GM21619 (cell line): ENCODE measurements around the gene PCSK1.

ENCODE experiments used
- ATAC-seq: cut with Tn5 transposase; IDR thresholded peaks from one replicate; pipeline ENCODE4 v1.9.1; 2021; ENCODE audit not compliant: unreplicated experiment

Gene PCSK1

DNA sequence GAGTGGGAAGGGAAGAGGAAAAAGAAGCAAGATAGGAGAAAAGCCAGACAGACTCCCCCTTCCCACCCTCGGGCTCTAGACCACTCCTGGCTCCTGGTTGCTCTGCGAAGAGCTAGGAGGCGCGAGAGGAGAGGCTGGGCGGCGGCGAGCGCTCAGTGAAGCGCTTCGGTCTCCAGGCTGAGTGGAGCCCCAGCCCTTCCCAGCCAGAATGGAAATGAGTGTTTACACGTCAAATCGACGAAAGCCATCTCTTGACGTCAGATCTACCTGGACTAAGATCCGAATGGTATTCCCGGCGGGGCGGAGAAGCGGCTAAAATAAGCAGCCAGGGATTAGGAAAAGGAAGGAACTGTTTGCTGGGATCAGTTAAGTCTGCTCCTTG lies at the start of gene PCSK1:
TSS of gene PCSK1 (minus strand) at position 183 of the 382 bp plus-strand sequence. CDS start 206 bp downstream, outside the sequence.
- ATAC-seq = no peak

DNA sequence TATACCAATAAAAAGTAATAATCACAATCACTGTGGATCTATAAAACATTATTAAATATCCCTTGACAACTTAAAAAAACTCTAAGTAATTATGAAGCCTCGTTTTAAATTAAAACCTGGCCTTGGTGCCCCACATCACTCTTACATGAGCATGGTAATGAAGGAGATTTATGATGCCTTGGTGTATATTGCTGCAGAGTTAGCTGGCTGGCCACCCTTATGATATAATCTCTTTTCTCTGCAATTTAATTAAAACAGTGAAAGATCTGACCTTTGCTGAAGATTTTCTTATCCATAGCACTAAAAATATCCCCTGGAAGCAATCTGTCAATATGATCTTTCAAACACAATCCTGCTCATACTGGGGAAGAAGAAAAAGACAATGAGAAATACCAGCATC lies 48.8 kb upstream of the PCSK1 start:
- no peak for ATAC-seq

DNA sequence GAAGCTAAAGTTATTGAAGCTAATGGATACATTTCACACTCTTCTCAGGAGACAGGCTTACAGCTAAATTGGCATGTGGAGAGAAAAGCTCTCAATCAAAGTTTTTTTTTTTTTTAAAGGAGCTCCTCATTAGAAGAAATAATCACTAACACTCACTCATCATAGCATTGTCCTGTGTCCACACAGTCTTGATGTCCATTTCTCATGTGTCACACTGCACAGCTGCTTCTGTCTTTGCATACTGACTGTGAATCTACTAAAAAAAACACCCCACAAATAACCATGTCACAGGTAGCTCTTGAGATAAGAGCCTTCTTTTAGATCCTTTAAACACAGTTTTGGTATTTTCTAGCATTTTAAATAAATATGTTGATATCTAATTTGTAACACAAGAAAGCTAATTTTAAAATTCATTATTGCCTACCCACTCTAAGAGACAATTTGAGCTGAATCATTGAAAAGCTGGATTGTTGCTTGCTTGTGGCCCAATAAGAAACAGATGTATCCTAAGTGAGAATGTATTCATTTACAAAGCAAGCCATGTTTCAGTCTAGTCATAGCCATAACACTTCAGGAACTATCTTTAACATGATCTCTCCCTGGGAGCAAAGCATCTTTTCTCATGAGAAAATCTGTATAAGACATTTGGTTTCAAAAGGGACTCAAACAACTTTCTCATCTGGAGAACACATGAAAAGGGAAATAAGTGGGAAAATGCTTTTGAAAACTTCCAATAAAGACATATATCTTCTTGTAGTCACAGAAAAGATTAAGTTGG lies 48.1 kb upstream of the PCSK1 start:
- no peak for ATAC-seq

DNA sequence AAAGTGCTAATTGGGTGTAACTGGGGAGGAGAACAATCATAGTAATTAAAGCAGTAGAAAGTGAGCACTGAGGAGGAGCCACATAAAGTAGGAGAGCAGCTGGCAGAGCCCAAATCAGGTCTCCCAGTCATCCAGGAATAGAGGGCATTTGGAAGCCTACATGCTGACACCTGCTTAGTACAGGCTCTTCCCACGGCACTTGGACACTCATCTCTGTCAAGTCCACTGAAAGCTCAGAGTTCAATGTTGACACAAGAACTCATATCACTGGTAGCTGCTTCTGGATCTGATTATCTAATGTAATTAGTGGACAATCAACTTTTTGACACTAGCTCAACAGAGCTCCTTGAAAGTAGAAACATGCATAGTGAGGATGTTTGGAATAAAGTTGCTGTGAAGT lies 45.9 kb upstream of the PCSK1 start:
- no peak for ATAC-seq

DNA sequence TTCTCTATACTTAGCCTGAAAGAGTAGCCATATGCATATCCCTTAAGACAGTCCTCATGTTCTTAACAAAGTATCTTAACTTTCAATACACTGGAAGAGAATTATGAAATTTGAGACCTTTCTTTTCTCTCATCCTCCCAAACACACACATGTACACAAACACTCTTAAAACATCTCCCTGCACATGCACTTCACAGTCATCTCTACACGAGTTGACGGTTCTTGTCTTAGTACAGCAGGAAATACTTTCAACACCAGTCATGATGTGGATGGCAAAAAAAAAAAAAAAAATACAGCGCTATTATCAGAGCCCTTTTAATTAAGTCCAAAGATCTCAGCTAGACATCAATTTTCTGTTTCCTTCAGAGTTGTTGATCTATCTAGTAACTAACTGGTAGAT lies 43.6 kb upstream of the PCSK1 start:
- no peak for ATAC-seq

DNA sequence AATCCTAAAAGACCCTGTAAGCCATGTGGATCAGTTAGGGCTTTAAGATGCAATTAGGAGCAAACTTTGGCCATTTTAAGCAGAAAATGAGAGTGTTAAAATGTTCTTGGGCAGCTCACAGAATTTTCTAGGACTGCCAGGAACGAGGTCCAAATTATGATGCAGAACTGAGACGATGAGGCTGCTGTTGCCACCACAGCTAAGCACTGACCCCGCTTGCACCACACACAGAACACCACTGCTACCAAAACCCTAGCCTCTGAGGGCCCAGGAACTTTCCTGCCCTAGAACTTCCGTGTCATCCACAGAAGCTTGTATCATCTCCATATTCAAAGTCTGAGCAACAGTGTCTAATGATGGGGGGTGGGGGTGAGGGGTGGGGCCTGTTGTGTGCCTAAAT lies 41.0 kb upstream of the PCSK1 start:
- ATAC-seq = no peak

DNA sequence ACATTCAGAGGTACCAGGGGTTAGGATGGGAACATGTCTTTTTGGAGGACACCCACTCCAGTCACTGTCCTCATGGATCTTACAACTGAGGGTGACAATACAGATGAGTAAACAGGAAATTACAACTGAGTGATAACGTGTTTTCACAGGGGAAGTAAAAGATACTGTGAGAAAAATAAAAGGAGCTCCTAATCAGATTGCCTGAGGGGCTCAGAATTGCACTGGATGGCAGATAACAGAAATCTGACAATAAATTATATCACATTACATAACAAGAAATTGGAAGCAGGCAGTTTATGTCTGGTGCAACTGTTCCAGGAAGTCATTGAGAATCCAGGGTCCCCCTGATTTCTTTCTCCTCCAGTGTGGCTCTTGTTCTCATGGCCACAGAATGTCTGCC lies 40.1 kb upstream of the PCSK1 start:
- ATAC-seq = no peak

DNA sequence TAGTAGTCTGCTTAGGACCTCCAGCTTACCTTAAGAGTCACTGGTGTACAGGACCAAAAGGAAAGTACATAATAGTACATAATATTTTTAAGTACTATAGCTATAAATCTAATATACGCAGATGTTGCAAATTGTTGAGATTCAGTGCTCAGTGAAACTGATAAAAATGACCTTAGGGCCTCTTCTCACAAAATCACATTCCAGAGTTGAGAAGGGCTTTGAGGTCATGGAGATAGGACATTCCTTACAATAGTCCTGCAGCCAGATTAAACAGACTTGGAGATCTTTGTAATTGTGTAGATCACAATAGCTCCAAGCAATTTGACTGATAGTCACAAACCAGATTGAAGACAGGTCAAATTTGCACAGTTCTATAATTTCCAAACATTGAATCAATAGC lies 37.7 kb upstream of the PCSK1 start:
- ATAC-seq = no peak

DNA sequence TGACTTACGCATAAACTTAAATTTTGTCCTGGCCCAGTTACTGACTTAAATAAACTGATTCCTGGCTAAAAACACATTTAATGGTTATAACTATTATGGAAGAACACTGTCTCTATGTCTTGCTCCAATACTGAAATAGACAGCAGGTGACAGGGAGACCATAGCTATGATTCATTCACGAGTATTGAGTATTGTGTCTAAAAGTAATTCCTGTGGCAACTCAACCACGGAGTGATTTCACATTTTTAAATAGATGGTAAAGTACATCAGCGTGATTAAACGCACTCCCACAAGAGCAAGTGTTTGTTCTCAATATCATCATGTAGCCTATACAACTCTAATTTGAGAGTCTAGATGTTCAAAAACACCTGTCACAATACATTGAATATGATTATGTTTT lies 35.9 kb upstream of the PCSK1 start:
- ATAC-seq = no peak

DNA sequence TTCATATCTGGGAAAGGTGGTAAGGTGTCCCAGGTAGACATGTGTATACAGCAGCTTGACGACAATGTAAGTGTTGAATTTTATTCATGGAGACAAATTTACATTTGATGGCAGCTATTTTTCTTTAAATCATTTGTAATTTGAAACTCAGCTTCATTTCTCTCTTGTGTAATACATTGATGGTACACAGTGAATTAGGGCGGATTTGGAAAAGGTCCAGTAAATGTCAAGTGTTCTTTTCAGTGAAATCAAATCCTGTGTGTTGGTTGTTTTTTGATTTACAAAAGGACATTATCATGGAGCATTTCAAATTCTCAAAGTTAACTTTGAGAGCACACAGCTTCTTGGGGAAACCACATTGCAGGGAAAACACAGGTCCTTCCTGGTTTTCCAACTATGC lies 30.0 kb upstream of the PCSK1 start:
- ATAC-seq = no peak

DNA sequence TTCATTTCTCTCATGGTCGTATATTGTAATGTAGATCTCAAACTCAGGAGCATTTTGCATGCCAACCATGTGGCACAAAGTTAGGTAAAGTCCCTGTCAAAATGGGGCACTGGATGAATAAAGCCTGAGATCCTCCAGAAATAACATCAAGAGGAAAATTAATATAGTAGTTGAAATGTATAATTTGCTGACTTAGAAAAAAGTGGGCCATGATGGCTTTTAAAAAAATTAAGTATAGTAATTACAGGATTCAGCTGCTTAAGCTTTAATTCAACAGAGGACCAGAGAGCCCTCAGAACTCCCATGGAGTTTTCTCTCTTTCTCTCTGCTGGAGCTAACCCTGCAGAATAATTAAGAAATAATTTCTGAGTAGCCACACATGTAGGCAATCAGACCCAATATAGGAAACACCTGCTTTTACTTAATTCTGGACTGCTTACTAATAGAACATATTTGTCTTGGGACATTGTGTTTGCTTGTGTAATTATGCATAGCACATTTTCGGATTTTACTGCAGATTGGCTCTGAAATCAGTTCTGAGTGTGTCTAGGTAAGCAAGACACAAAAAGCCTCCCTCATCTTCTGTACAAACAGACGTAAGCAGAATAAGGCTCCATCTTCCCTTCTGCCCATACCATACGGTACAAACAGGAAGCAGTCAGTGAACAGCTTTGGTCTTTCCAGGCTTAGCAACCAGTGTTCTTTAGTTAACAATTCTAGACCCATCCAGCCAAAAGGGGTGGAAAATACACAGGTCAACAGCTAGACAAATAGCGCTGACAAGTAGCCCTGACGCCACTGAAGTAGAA lies 26.5 kb upstream of the PCSK1 start:
- no peak for ATAC-seq

DNA sequence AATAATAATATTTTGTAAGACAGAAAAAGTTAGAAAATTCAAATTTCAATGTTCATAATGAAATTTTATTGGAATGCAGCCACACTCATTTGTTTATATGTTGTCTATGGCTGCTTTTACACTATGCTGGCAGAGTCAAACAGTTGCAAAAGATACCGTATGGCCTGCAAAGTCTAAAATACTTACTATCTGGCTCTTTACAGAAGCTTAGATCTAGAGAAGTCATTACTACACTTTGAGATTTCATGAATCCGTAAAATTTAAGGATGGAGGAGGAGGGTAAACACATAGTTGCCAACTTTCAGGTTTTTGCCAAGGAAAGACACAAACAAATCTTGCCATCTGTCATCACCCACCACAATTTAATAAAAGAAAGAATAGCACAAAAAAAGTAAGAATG lies 25.1 kb upstream of the PCSK1 start:
- ATAC-seq = no peak

DNA sequence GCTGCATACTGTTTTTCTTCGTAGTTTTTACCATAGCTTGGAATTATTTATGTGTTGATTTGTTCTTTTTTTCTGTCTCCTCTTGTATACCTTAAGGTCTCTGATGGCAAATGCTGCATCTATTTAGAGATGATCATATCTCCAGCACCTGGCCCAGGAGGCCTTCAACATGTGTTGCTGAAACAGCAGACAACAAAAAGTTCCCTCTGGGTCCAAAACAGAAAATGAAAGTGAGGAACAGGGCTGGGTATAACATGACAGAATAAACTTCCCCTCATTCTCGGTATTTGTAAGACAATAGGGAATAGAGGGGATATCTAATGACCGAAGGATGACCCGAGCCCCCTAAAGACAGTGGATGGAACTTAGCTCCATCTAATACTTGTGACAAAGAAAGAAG lies 22.7 kb upstream of the PCSK1 start:
- ATAC-seq = no peak

DNA sequence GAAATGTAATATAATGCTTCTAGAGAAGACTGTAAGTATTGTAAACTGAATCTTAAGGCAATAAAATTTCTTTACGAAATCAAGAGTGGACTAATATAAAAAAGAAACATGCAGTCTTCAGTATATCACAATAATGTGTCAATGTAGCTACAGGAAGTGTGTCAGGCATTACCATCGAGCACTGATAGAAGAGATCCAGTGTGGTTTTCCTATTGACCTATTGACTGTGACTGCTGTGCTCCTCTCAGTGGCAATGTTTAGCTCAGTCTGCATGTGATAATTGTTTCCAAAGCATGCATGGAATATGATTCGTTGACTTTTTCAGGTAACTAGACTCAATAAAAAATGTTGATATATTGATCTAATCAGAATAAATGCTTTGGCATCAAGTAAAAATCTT lies 20.3 kb upstream of the PCSK1 start:
- ATAC-seq = no peak

DNA sequence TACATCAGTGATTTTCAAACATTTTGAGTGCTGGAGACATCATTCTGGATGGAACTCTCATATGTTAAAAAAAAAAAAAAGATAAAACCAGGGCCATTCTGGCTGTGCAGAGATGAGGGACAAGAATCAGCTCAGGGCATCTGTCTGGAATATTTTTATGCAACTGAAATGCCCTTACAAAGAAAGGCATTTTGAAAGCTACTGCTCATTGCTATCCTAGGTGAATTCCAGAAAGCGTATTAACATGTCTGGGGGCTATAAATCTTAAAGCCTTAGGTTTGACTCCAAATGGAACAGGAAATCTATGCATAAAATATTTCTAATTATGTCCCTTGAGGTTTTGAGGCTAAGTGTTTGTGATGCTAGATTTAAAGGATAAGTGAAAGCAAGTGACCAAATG lies 14.9 kb upstream of the PCSK1 start:
- ATAC-seq = no peak

DNA sequence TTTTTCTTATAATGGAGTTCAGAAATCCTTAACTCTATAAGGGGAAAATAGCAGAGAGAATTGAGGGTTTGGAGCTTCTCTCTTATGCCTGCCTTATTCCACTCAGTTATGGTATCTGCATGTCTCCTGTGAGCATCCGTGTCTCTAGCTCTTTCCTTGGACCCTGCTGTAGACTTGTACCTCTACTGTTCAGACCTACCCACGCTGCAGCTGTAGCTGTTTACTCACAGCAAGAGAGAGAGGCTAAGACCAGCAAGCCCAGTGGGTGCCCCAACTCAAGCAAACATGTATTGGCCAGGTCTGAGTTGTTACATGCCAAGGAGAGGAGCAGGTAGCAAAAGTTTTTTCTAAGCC lies 7.1 kb upstream of the PCSK1 start:
- ATAC-seq = peak; percentile 11

DNA sequence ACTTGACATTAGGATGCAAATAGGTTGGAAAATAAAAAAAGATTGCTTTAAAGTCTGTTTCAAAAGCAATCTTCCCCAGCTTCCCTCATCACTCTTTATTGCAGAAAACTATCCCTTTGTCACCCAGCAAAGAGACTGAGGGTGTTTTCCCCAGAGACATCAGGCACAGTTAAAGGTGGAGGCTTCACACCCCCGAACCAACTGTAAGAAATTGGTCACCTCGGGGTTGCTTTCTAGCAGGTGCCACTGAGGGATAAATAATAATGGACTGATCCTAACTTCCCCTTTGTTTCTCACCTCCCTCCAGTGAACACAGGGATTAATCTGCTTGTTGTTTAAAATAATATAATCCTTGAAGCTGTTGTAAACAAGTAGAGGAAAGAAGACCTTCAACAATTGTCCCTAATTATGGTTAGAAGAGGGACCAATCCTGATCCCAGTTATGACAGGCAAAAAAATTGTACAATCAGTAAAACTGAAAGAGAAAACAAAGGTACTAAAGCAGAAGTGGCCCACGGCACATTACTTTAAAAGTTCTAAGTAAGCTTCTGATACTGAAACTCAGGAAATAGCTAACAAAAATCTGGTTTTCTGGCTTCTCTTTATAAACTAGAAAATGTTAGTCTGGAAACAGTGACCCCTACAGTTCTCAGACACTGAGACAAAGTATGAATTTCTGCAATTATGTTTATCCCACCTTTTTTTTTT lies 6.6 kb upstream of the PCSK1 start:
- ATAC-seq = peak; percentile 95

DNA sequence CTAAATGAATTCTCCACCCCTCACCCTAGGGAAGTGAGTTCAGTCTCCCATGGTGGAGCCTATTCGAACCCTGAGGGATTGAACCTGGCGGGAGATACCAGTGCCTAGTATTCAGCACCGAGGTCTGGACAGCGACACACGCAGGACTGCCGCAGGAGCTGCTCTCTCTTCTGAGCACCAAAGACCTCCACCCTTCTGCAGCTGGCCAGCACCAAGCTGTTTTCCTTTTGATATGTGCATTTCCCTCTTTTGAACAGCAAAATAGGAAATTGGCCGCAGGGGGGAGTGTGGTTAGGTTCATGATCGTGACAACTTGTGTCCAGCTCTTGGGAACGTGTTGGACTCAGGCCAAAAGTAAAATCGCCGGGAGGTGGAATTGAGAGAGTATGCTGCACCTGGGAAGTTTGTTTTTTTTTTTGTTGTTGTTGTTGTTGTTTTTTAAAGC lies 1.2 kb upstream of the PCSK1 start:
- peak; percentile 62 for ATAC-seq

DNA sequence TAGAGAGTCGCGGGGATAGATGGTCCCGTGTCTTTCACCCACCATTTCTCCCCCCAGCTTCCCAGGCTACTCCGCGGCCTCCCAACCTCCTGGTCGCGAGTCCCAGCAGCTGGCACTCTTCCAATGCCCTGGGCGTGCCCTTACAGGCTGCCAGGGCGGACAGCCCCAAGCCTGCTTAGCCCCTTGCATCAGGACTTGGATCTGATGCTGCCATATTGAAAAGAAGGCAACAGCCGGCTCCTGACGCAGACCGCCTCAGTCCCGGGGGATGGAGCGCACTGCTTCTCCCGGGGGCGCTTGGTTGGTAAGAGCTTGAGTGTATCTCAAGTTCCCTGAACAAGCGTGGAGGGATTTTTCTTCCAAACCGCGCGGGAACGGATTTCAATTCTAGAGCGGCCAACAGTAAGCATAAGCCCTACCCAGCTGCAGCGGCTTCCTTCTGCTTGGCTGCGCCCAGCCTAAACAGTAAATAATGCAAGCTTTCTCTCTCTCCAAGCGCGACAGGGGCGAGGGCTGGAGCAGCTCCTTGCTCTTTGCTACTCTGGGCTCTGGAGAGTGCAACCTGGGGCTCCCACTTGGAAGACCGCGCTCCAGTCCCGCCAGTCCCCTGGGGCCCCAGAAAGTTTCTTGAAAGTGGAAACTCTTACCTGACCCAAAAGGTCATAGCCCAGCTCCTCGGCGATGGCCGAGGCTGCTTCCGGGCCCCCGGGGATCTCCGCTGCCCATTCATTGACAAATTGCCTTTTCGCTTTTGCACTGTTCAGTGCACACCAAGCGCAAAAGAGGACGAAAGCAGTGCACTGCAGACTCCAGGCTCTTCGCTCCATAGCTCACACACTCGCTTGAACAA lies 607 bp downstream of the PCSK1 start:
- ATAC-seq = no peak

DNA sequence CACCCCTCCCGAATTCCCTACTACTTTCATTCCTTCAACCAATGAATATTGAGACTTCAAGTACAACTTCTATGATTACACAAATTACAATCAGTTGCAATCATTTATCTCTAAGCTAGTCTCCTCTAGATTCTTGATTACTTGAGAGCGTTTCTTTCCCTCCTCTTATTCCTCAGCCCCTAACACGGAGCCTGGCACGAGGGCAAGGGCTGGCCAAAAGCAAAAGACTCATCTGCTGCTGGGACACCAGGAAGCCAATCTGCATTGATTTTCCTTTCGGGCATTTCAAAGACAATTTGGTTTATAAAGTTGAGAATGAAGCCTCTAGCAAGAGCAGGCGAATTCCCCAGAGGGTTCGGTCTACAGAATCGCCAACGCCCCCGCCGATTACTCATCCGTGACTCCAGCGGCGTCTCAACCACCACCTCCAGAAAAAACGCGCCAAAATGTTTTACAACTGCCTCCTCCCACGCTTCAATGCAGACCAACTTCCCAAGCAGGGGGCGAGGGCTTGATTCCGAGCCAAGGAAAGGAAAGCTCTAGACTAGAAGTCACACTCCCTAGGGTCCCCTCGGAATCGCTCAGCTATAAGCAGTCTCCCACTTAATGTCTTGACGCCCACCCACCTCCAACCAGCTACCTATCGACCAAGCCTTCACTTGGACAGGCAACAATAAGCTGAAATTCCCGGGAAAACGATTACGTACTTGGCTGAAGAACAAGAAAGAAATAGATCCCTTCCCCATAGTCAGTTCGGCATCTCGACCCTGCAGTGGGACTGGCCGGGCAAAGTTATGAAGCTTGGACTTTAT lies 1.5 kb downstream of the PCSK1 start:
- ATAC-seq = no peak
